Osteoblast (primary cell): Measurements from ENCODE around the gene SNX22. TPM values are rescaled to one million over a fixed set of nuclear protein-coding genes. Genes with fewer than 3 reads are reported as not detected.

Experiments used
- DNase-seq: peaks from one replicate; pipeline ENCODE4 v3.0.0; 2011; ENCODE audit warnings: low spot score, mixed read lengths; ENCODE audit not compliant: insufficient read length; ENCODE audit errors: missing footprints
- H2AFZ ChIP-seq: 2 replicates; pipeline ENCODE4 v1.6.0; 2011; ENCODE audit warnings: mild to moderate bottlenecking, low read length
- H3K27ac ChIP-seq: 2 replicates; pipeline ENCODE4 v1.5.1; 2011; ENCODE audit warnings: mild to moderate bottlenecking, low read depth, low read length, moderate library complexity
- H3K27me3 ChIP-seq: 2 replicates; pipeline ENCODE4 v1.6.0; 2012; ENCODE audit warnings: mild to moderate bottlenecking, control low read depth, inconsistent platforms, low read length, moderate library complexity; ENCODE audit not compliant: insufficient read depth
- H3K36me3 ChIP-seq: 2 replicates; pipeline ENCODE4 v1.5.1; 2011; ENCODE audit warnings: mild to moderate bottlenecking, low read length, control low read depth, moderate library complexity; ENCODE audit not compliant: insufficient read depth
- H3K4me1 ChIP-seq: 2 replicates; pipeline ENCODE4 v1.5.1; 2011; ENCODE audit warnings: mild to moderate bottlenecking, low read length, control low read depth, moderate library complexity; ENCODE audit not compliant: insufficient read depth
- H3K4me2 ChIP-seq: 2 replicates; pipeline ENCODE4 v1.6.0; 2011; ENCODE audit warnings: mild to moderate bottlenecking, low read length; ENCODE audit not compliant: insufficient read depth
- H3K4me3 ChIP-seq: fragments of 200-600 bp; sonication (generic); 3 replicates; pipeline ENCODE4 v1.5.1; 2012; ENCODE audit warnings: mild to moderate bottlenecking, low read length, inconsistent platforms; ENCODE audit not compliant: insufficient read depth
- H3K79me2 ChIP-seq: 2 replicates; pipeline ENCODE4 v1.6.0; 2012; ENCODE audit warnings: mild to moderate bottlenecking, low read length, control low read depth, inconsistent platforms; ENCODE audit not compliant: insufficient read depth
- H3K9me3 ChIP-seq: 2 replicates; pipeline ENCODE4 v1.5.1; 2011; ENCODE audit warnings: low read depth, low read length, control low read depth
- H4K20me1 ChIP-seq: 2 replicates; pipeline ENCODE4 v1.6.0; 2012; ENCODE audit warnings: mild to moderate bottlenecking, low read length, control low read depth; ENCODE audit not compliant: insufficient read depth
- CTCF ChIP-seq: IDR thresholded peaks from 2 replicates; pipeline ENCODE4 v1.5.1; 2011; ENCODE audit warnings: mild to moderate bottlenecking, low read depth, low read length, moderate library complexity; ENCODE audit errors: extremely low read depth
- total RNA-seq: library from RNA; depleted of rRNA; stranded (reverse); fragments of >200 nt; gene quantifications from 2 replicates; pipeline ENCODE4 v1.2.3, GENCODE V29; 2012

SNX22 gene
- total RNA-seq, 1 donor: under 0.01 TPM

- Histone ChIP-seq H3K9me3 (no peaks in the 10 kb centered on the region), H3K27me3 (no peaks in the 10 kb centered on the region), H3K36me3 (peaks cover 42% of the 10 kb centered on the region), H4K20me1 (peaks cover 4% of the 10 kb centered on the region), H2AFZ (no peak overlapping the region), H3K79me2 (no peaks in the 10 kb centered on the region), H3K4me1 (no peaks in the 10 kb centered on the region), H3K4me3 (no peak overlapping the region), H3K4me2 (no peak overlapping the region), H3K27ac (no peak overlapping the region)
- no peak for DNase-seq
- no peak for TF ChIP-seq CTCF
Measured at GRCh38 chr15:64138331-64138941, 13.1 kb upstream of the SNX22 start.

DNA sequence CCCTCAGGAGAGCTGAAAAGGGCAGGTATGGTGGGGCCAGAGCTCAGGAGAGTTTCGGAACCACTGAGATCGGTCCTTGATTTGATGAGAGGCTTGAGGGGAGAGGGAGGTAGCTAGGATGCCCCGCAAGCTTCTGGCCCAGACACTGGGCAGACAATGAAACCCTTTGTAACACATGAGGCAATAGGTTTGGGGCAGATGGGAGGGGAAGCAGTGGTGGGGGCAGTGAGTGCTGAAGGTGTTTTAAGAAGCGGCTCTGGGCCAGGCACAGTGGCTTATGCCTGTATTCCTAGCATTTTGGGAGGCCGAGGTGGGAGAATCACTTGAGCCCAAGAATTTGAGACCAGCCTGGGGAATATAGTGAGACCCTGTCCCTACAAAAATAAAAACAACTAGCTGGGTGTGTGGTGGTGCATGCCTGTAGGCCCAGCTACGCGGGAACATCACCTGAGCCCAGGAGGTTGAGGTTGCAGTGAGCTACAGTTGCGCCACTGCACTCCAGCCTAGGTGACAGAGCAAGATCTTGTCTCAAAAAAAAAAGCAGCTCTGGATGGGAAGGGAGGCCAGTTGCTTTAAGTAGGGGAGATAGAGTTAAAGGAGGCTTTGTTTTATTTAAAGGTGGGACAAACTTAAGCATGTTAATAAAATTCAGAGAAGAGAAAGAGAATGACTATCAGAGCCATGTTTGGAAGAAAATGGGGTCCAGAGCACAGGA lies 9.6 kb upstream of the SNX22 start:
- Histone ChIP-seq H4K20me1 (peaks cover 4% of the 10 kb centered on the region), H3K79me2 (no peaks in the 10 kb centered on the region), H3K4me3 (no peak overlapping the region), H2AFZ (no peak overlapping the region), H3K9me3 (no peaks in the 10 kb centered on the region), H3K36me3 (peaks cover 44% of the 10 kb centered on the region), H3K4me1 (no peaks in the 10 kb centered on the region), H3K27ac (no peak overlapping the region), H3K27me3 (no peaks in the 10 kb centered on the region), H3K4me2 (no peak overlapping the region)
- no peak for DNase-seq
- no peak for TF ChIP-seq CTCF

- H3K9me3 ChIP-seq: no peaks in the 10 kb centered on the region
Measured at GRCh38 chr15:64143276-64143675, 8.3 kb upstream of the SNX22 start.

More at GRCh38 chr15:64143276-64143675, 8.3 kb upstream of the SNX22 start:
- TF ChIP-seq CTCF: no peak
- no peaks in the 10 kb centered on the region for H4K20me1 ChIP-seq
- H3K4me1 ChIP-seq: no peaks in the 10 kb centered on the region
- H3K27me3 ChIP-seq: no peaks in the 10 kb centered on the region
- H2AFZ ChIP-seq: no peak overlapping the region
- peaks cover 31% of the 10 kb centered on the region for H3K36me3 ChIP-seq
- no peak overlapping the region for H3K27ac ChIP-seq
- no peak overlapping the region for H3K4me3 ChIP-seq
- H3K79me2 ChIP-seq: no peaks in the 10 kb centered on the region
- no peak for DNase-seq
- no peak overlapping the region for H3K4me2 ChIP-seq
